CD4-positive, alpha-beta T cell (primary cell): ENCODE measurements around the gene BRDT. TPM values are rescaled to one million over a fixed set of nuclear protein-coding genes. Genes with fewer than 3 reads are reported as not detected.

ENCODE experiments used
- ATAC-seq: fragments of 200-7000 bp; cut with Tn5 transposase; one replicate; pipeline ENCODE4 v1.10.0; 2022; ENCODE audit warnings: mild to moderate bottlenecking; ENCODE audit not compliant: poor library complexity
- CTCF ChIA-PET: fragments of 350-600 bp; sonication (Branson Sonifier 250); formaldehyde crosslinking; loops from one replicate; lab custom pipeline; 2021; ENCODE audit warnings: antibody characterized with exemption, inconsistent platforms; lab: Charles Lee
- POLR2A ChIA-PET: fragments of 350-600 bp; sonication (Branson Sonifier 250); formaldehyde crosslinking; loops from one replicate; lab custom pipeline; 2021; ENCODE audit warnings: antibody characterized with exemption, inconsistent platforms; lab: Charles Lee
- DNase-seq, 14 experiments: peaks; one replicate each; pipeline ENCODE4 v3.0.0-alpha.2; 2013 to 2020; ENCODE audit warnings: mixed read lengths in 2 of 14
- H3K27ac ChIP-seq, 2 donors: one replicate each; pipeline versions ENCODE4 v1.5.1 to v1.7.0; 2013; ENCODE audit warnings: low read length in 2 of 2, low read depth in 1 of 2, mild to moderate bottlenecking in 1 of 2
- H3K27me3 ChIP-seq, 2 experiments: 1 replicate in 1 of 2; 2 replicates in 1 of 2; pipeline versions ENCODE4 v1.6.1 to v1.7.0; 2013; ENCODE audit warnings: low read length in 2 of 2, control low read depth in 1 of 2, mild to moderate bottlenecking in 1 of 2, moderate library complexity in 1 of 2; ENCODE audit not compliant: insufficient read depth in 2 of 2, control insufficient read depth in 1 of 2
- H3K36me3 ChIP-seq: one replicate; pipeline ENCODE4 v1.6.1; 2013; ENCODE audit warnings: low read length, control low read depth; ENCODE audit not compliant: insufficient read depth
- H3K4me1 ChIP-seq: one replicate; pipeline ENCODE4 v1.6.1; 2013; ENCODE audit warnings: low read length, control low read depth; ENCODE audit not compliant: insufficient read depth
- H3K4me3 ChIP-seq: one replicate; pipeline ENCODE4 v1.5.1; 2013; ENCODE audit warnings: mild to moderate bottlenecking, low read length, moderate library complexity
- H3K9me3 ChIP-seq, 2 experiments: 1 replicate in 1 of 2; 2 replicates in 1 of 2; pipeline versions ENCODE4 v1.6.1 to v1.7.0; 2013; ENCODE audit warnings: low read length in 2 of 2, mild to moderate bottlenecking in 2 of 2, control low read depth in 1 of 2, moderate library complexity in 1 of 2; ENCODE audit not compliant: control insufficient read depth in 1 of 2, insufficient read depth in 1 of 2
- H3K27ac Mint-ChIP-seq: one replicate; pipeline ENCODE4 v1.8.0; 2020; ENCODE audit warnings: mixed read lengths
- H3K27me3 Mint-ChIP-seq: one replicate; pipeline ENCODE4 v1.8.0; 2021; ENCODE audit warnings: mixed read lengths
- H3K36me3 Mint-ChIP-seq: one replicate; pipeline ENCODE4 v1.8.0; 2021; ENCODE audit warnings: low read depth, mixed read lengths
- H3K4me1 Mint-ChIP-seq: one replicate; pipeline ENCODE4 v1.8.0; 2021; ENCODE audit warnings: low read depth, mixed read lengths
- H3K4me3 Mint-ChIP-seq: one replicate; pipeline ENCODE4 v1.8.0; 2020; ENCODE audit warnings: mild to moderate bottlenecking, mixed read lengths
- H3K9me3 Mint-ChIP-seq: one replicate; pipeline ENCODE4 v1.8.0; 2020; ENCODE audit warnings: mixed read lengths
- intact Hi-C, 2 experiments: fragments of 100-400 bp; cut with DNase I in 1 of 2; cut with micrococcal nuclease in 1 of 2; formaldehyde crosslinking; loops; one replicate each; pipeline versions ENCODE4 v1.15.1 to v1.9.0; 2023 to 2025; cut with DNase I, micrococcal nuclease
- total RNA-seq, 174 experiments: library from RNA in 2 of 174; stranded (reverse) in 2 of 174; gene quantifications; one replicate each; pipeline ENCODE4 v1.2.3 and lab custom pipeline; 2021 to 2026
- TF ChIP-seq, protein P1 (sequence below): fragments of 200-600 bp; IDR thresholded peaks from one replicate; pipeline ENCODE4 v1.8.0; 2022; ENCODE audit warnings: antibody characterized with exemption, mild to moderate bottlenecking

Gene BRDT
- total RNA-seq, 2 experiments from 2014 or later, result not detected

DNA sequence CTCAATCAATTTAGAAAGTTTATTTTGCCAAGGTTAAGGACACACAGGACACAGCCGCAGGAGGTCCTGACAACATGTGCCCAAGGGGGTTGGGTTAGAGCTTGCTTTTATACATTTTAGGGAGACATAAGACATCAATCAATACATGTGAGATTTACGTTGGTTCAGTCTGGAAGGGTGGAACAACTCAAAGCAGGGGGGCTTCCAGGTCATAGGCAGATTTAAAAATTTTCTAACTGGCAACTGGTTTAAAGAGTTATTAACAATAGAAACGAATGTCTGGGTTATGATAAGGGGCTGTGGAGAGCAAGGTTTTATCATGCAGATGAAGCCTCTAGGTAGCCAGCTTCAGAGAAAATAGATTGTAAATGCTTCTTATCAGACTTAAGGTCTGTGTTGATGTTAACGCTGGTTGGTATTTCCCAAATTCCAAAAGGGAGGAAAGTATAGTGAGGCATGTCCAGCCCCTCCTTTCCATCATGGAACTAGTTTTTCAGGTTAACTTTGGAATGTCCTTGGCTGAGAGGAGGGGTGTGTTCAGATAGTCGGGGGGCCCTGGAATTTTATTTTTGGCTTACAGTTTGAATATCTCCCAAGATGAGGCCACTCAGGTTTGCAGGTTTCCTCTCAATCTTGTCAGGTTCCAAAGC, 32.3 kb upstream of the BRDT start:
- Mint-ChIP-seq H3K4me3 (no peak overlapping the region), H3K4me1 (no peaks in the 10 kb centered on the region), H3K27ac (no peak overlapping the region), H3K36me3 (no peaks in the 10 kb centered on the region), H3K27me3 (no peaks in the 10 kb centered on the region), H3K9me3 (no peaks in the 10 kb centered on the region)
- no peak overlapping the region for H3K4me3 ChIP-seq
- intact Hi-C loops, result no loop called here
- no peaks in the 10 kb centered on the region for H3K27me3 ChIP-seq
- H3K9me3 ChIP-seq, result no peaks in the 10 kb centered on the region
- ChIA-PET POLR2A (no interaction called here), CTCF (no interaction called here)
- DNase-seq (no peak), ATAC-seq (no peak)
- no peaks in the 10 kb centered on the region for H3K36me3 ChIP-seq
- TF ChIP-seq, protein P1, sequence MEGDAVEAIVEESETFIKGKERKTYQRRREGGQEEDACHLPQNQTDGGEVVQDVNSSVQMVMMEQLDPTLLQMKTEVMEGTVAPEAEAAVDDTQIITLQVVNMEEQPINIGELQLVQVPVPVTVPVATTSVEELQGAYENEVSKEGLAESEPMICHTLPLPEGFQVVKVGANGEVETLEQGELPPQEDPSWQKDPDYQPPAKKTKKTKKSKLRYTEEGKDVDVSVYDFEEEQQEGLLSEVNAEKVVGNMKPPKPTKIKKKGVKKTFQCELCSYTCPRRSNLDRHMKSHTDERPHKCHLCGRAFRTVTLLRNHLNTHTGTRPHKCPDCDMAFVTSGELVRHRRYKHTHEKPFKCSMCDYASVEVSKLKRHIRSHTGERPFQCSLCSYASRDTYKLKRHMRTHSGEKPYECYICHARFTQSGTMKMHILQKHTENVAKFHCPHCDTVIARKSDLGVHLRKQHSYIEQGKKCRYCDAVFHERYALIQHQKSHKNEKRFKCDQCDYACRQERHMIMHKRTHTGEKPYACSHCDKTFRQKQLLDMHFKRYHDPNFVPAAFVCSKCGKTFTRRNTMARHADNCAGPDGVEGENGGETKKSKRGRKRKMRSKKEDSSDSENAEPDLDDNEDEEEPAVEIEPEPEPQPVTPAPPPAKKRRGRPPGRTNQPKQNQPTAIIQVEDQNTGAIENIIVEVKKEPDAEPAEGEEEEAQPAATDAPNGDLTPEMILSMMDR, result no peak
- H3K4me1 ChIP-seq, result no peaks in the 10 kb centered on the region
- no peak overlapping the region for H3K27ac ChIP-seq

DNA sequence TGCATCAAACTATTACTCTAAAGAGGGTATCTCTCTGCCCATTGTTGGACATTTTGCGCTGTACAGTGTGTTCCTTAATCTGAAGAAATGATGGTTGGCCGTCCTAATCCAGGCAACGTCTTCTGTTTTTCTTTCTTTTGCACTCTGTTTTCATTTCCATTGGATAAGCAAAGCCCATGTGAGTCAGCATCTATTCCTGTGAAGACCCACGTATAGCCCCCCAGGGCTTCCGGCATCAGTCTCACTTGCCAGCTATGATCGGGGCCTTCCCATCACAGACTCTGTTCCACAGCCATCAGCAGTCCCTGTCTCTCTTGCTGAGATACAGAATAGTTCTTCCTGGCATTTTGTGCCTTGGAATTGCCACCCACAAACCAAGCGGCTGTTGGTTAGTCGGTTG, 29.2 kb upstream of the BRDT start:
- no peaks in the 10 kb centered on the region for H3K27me3 ChIP-seq
- no peak for DNase-seq
- Mint-ChIP-seq H3K36me3 (no peaks in the 10 kb centered on the region), H3K9me3 (no peaks in the 10 kb centered on the region), H3K27me3 (no peaks in the 10 kb centered on the region), H3K4me3 (no peak overlapping the region), H3K27ac (no peak overlapping the region), H3K4me1 (no peaks in the 10 kb centered on the region)
- ChIA-PET CTCF (no interaction called here), POLR2A (no interaction called here)
- no peaks in the 10 kb centered on the region for H3K9me3 ChIP-seq
- no peaks in the 10 kb centered on the region for H3K36me3 ChIP-seq
- intact Hi-C loops, result no loop called here
- no peak overlapping the region for H3K4me3 ChIP-seq
- H3K27ac ChIP-seq, result no peak overlapping the region
- H3K4me1 ChIP-seq, result no peaks in the 10 kb centered on the region
- TF ChIP-seq, protein P1, result no peak
- no peak for ATAC-seq

DNA sequence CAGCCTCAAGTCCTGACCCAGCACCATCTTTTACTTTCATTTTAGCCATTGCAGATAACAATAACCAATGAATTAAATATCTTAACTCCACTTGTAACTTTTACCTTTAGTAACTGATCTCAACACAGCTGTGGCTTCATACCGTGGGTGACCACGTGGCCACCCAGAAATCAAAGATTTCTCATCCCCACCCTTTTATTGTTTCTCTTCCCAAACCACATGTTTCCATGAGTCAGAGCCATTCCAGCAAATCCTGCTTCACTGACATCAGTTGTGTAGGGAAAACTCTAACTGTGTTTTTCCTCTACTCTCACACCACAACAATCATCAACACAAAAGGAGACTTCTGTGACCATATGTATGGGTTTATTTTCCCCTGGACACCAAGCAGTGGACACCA, 25.1 kb upstream of the BRDT start:
- POLR2A ChIA-PET, result no interaction called here
- no peaks in the 10 kb centered on the region for H3K36me3 Mint-ChIP-seq
- intact Hi-C loops, result no loop called here

More for the DNA sequence above, 25.1 kb upstream of the BRDT start:
- Histone ChIP-seq H3K27me3 (no peaks in the 10 kb centered on the region), H3K36me3 (no peaks in the 10 kb centered on the region), H3K27ac (no peak overlapping the region), H3K4me1 (no peaks in the 10 kb centered on the region), H3K4me3 (no peak overlapping the region), H3K9me3 (no peaks in the 10 kb centered on the region)
- CTCF ChIA-PET, result no interaction called here
- Mint-ChIP-seq H3K4me3 (no peak overlapping the region), H3K4me1 (no peaks in the 10 kb centered on the region), H3K9me3 (no peaks in the 10 kb centered on the region), H3K27ac (no peak overlapping the region), H3K27me3 (no peaks in the 10 kb centered on the region)
- TF ChIP-seq, protein P1, result no peak
- no peak for DNase-seq
- no peak for ATAC-seq
